ENCODE data around the gene TBC1D21.

DNA sequence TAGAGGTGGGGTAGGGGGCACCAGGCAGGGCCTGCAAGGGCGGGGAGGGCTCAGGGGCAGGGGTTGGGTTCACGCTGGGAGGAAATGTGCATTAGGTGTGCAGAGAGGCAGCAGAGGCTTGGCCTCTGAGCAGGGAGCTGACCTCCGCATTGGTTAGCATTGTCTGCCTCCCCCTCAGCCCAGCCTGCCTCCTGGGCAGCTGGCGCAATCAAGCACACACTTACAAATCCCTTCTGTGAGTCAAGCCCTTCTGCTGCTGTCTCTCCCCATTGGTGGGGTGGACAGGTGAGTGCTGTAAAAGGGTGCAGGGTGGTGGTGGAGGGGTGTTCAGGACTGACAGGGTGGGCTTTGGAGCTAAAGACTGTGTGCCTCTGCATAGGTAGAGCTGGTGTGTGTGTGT, 62.2 kb downstream of the TBC1D21 start:
- TF ChIP-seq, protein P1, sequence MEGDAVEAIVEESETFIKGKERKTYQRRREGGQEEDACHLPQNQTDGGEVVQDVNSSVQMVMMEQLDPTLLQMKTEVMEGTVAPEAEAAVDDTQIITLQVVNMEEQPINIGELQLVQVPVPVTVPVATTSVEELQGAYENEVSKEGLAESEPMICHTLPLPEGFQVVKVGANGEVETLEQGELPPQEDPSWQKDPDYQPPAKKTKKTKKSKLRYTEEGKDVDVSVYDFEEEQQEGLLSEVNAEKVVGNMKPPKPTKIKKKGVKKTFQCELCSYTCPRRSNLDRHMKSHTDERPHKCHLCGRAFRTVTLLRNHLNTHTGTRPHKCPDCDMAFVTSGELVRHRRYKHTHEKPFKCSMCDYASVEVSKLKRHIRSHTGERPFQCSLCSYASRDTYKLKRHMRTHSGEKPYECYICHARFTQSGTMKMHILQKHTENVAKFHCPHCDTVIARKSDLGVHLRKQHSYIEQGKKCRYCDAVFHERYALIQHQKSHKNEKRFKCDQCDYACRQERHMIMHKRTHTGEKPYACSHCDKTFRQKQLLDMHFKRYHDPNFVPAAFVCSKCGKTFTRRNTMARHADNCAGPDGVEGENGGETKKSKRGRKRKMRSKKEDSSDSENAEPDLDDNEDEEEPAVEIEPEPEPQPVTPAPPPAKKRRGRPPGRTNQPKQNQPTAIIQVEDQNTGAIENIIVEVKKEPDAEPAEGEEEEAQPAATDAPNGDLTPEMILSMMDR (IDR thresholded peaks at IDR 0.05 in 2 of 3, conservative IDR thresholded peaks at IDR 0.05 in 1 of 3; ENCODE audit: insufficient read depth in 2 of 3, low read depth in 1 of 3, low read length in 3 of 3): no peak
- TF ChIP-seq, protein P2, sequence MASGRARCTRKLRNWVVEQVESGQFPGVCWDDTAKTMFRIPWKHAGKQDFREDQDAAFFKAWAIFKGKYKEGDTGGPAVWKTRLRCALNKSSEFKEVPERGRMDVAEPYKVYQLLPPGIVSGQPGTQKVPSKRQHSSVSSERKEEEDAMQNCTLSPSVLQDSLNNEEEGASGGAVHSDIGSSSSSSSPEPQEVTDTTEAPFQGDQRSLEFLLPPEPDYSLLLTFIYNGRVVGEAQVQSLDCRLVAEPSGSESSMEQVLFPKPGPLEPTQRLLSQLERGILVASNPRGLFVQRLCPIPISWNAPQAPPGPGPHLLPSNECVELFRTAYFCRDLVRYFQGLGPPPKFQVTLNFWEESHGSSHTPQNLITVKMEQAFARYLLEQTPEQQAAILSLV (tag; IDR thresholded peaks at IDR 0.05): no peak
- TF ChIP-seq YY1 (IDR thresholded peaks at IDR 0.05; ENCODE audit: borderline replicate concordance in 1 of 3, control insufficient read depth in 1 of 3, extremely low read depth in 1 of 3, insufficient read depth in 3 of 3, insufficient read length in 1 of 3, insufficient replicate concordance in 2 of 3, low read depth in 1 of 3, low read length in 2 of 3) (no peak), EP300 (IDR thresholded peaks at IDR 0.05; ENCODE audit: low read length) (no peak), ZBTB7A (IDR thresholded peaks at IDR 0.05; ENCODE audit: borderline replicate concordance, control insufficient read depth, low read depth, low read length) (no peak), ZBTB8A (IDR thresholded peaks at IDR 0.05; ENCODE audit: partially characterized antibody) (no peak), SMAD3 (CRISPR knock-in tag; conservative IDR thresholded peaks at IDR 0.05) (no peak), POLR2AphosphoS5 (IDR thresholded peaks at IDR 0.05; ENCODE audit: control insufficient read depth, insufficient read depth, low read depth, low read length) (no peak), RCOR1 (IDR thresholded peaks at IDR 0.05; ENCODE audit: borderline replicate concordance in 1 of 2, low read depth in 2 of 2, low read length in 2 of 2) (no peak), ZFX (CRISPR knock-in tag; IDR thresholded peaks at IDR 0.05) (no peak)
- TF ChIP-seq, protein P3, sequence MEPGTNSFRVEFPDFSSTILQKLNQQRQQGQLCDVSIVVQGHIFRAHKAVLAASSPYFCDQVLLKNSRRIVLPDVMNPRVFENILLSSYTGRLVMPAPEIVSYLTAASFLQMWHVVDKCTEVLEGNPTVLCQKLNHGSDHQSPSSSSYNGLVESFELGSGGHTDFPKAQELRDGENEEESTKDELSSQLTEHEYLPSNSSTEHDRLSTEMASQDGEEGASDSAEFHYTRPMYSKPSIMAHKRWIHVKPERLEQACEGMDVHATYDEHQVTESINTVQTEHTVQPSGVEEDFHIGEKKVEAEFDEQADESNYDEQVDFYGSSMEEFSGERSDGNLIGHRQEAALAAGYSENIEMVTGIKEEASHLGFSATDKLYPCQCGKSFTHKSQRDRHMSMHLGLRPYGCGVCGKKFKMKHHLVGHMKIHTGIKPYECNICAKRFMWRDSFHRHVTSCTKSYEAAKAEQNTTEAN (CRISPR knock-in tag; IDR thresholded peaks at IDR 0.05): no peak
- TF ChIP-seq, protein P4, sequence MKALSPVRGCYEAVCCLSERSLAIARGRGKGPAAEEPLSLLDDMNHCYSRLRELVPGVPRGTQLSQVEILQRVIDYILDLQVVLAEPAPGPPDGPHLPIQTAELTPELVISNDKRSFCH (CRISPR knock-in tag; IDR thresholded peaks at IDR 0.05): no peak
- TF ChIP-seq, protein P4 (tag; IDR thresholded peaks at IDR 0.05): no peak
- TF ChIP-seq, protein P5, sequence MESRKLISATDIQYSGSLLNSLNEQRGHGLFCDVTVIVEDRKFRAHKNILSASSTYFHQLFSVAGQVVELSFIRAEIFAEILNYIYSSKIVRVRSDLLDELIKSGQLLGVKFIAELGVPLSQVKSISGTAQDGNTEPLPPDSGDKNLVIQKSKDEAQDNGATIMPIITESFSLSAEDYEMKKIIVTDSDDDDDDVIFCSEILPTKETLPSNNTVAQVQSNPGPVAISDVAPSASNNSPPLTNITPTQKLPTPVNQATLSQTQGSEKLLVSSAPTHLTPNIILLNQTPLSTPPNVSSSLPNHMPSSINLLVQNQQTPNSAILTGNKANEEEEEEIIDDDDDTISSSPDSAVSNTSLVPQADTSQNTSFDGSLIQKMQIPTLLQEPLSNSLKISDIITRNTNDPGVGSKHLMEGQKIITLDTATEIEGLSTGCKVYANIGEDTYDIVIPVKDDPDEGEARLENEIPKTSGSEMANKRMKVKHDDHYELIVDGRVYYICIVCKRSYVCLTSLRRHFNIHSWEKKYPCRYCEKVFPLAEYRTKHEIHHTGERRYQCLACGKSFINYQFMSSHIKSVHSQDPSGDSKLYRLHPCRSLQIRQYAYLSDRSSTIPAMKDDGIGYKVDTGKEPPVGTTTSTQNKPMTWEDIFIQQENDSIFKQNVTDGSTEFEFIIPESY (CRISPR knock-in tag; IDR thresholded peaks at IDR 0.05): no peak

Data from K562 (cell line).